Sigmoid colon (tissue), 4 donors: ENCODE results near the gene DCAF4.

ENCODE experiments used
- EP300 ChIP-seq, 4 donors: sonication (generic); formaldehyde crosslinking; IDR thresholded peaks; one replicate each; pipeline ENCODE4 v1.6.1; 2017; ENCODE audit warnings: antibody characterized with exemption in 4 of 4
- POLR2A ChIP-seq, 2 donors: fragments of 450-650 bp; IDR thresholded peaks; one replicate each; pipeline ENCODE4 v1.6.1; 2016; ENCODE audit warnings: antibody characterized with exemption in 2 of 2, mild to moderate bottlenecking in 2 of 2, moderate library complexity in 2 of 2
- POLR2AphosphoS5 ChIP-seq, 4 donors: sonication (generic); formaldehyde crosslinking; IDR thresholded peaks; one replicate each; pipeline ENCODE4 v1.6.1; 2017; ENCODE audit warnings: antibody characterized with exemption in 4 of 4
- TF ChIP-seq, protein P1 (sequence below), 4 experiments: fragments of 450-650 bp in 3 of 4; fragments of 200-600 bp in 1 of 4; IDR thresholded peaks; one replicate each; pipeline ENCODE4 v1.5.1; 2016 to 2019; ENCODE audit warnings: antibody characterized with exemption in 4 of 4, mild to moderate bottlenecking in 3 of 4, moderate library complexity in 2 of 4

GRCh38 chr14:72889366-72889765 lies 36.9 kb upstream of the DCAF4 start:
- TF ChIP-seq, protein P1, sequence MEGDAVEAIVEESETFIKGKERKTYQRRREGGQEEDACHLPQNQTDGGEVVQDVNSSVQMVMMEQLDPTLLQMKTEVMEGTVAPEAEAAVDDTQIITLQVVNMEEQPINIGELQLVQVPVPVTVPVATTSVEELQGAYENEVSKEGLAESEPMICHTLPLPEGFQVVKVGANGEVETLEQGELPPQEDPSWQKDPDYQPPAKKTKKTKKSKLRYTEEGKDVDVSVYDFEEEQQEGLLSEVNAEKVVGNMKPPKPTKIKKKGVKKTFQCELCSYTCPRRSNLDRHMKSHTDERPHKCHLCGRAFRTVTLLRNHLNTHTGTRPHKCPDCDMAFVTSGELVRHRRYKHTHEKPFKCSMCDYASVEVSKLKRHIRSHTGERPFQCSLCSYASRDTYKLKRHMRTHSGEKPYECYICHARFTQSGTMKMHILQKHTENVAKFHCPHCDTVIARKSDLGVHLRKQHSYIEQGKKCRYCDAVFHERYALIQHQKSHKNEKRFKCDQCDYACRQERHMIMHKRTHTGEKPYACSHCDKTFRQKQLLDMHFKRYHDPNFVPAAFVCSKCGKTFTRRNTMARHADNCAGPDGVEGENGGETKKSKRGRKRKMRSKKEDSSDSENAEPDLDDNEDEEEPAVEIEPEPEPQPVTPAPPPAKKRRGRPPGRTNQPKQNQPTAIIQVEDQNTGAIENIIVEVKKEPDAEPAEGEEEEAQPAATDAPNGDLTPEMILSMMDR (IDR thresholded peaks at IDR 0.05) = no peak
- TF ChIP-seq EP300 (IDR thresholded peaks at IDR 0.05) (no peak), POLR2A (IDR thresholded peaks at IDR 0.05) (no peak), POLR2AphosphoS5 (IDR thresholded peaks at IDR 0.05) (no peak)
